Tongue (tissue), 2 donors: ENCODE data around the gene AFF4. TPM values are rescaled to one million over a fixed set of nuclear protein-coding genes. Genes with fewer than 3 reads are reported as not detected.
"Not testable (repeated sequence)": the region's sequence is repeated elsewhere in the genome, so short reads cannot be mapped to it uniquely, and the experiment has no call there.

Experiments used
- DNase-seq: peaks from one replicate; pipeline ENCODE4 v3.0.0-alpha.2; 2015
- total RNA-seq: library from RNA; depleted of rRNA; stranded (reverse); fragments of >200 nt; gene quantifications from one replicate; pipeline ENCODE4 v1.2.3, GENCODE V29; 2014

Gene AFF4
- total RNA-seq: 77.5 TPM

GRCh38 chr5:132963171-132964104, at the start of gene AFF4:
TSS of gene AFF4 (minus strand) at chr5:132963634. CDS start at chr5:132937189, 26,445 bp downstream.
- DNase-seq: peak; percentile 98

GRCh38 chr5:133008455-133008854, 45.0 kb upstream of the AFF4 start:
- DNase-seq: not testable (repeated sequence)

GRCh38 chr5:133006653-133007052, 43.2 kb upstream of the AFF4 start:
- DNase-seq: no peak

- no peak for DNase-seq
Observed at GRCh38 chr5:132999246-132999645, 35.8 kb upstream of the AFF4 start.

GRCh38 chr5:132998556-132998955, 35.1 kb upstream of the AFF4 start:
- DNase-seq: no peak

GRCh38 chr5:132996307-132996706, 32.9 kb upstream of the AFF4 start:
- no peak for DNase-seq

- DNase-seq: no peak
Observed at GRCh38 chr5:132987531-132988408, 24.3 kb upstream of the AFF4 start.

- not testable (repeated sequence) for DNase-seq
Observed at GRCh38 chr5:132982971-132983370, 19.5 kb upstream of the AFF4 start.

- no peak for DNase-seq
Observed at GRCh38 chr5:132981288-132981687, 17.9 kb upstream of the AFF4 start.

- DNase-seq: no peak
Observed at GRCh38 chr5:132979976-132980375, 16.5 kb upstream of the AFF4 start.

GRCh38 chr5:132979367-132979940, 16.0 kb upstream of the AFF4 start:
- no peak for DNase-seq

- no peak for DNase-seq
Observed at GRCh38 chr5:132976852-132977251, 13.4 kb upstream of the AFF4 start.

- not testable (repeated sequence) for DNase-seq
Observed at GRCh38 chr5:132972436-132972828, 9.0 kb upstream of the AFF4 start.

GRCh38 chr5:132971483-132972435, 8.3 kb upstream of the AFF4 start:
- DNase-seq: no peak

GRCh38 chr5:132965120-132965519, 1.7 kb upstream of the AFF4 start:
- no peak for DNase-seq

- DNase-seq: peak; percentile 87
Observed at GRCh38 chr5:132962429-132963021, 909 bp downstream of the AFF4 start.

- peak; percentile 67 for DNase-seq
Observed at GRCh38 chr5:132961887-132962286, 1.5 kb downstream of the AFF4 start.

- not testable (repeated sequence) for DNase-seq
Observed at GRCh38 chr5:132961123-132961815, 2.2 kb downstream of the AFF4 start.

GRCh38 chr5:132956166-132956799, 7.2 kb downstream of the AFF4 start:
- not testable (repeated sequence) for DNase-seq

GRCh38 chr5:132953710-132954109, 9.7 kb downstream of the AFF4 start:
- no peak for DNase-seq
